ENCODE data around the gene RPIA.
"Not testable (repeated sequence)": the region's sequence is repeated elsewhere in the genome, so short reads cannot be mapped to it uniquely, and the experiment has no call there.

DNA sequence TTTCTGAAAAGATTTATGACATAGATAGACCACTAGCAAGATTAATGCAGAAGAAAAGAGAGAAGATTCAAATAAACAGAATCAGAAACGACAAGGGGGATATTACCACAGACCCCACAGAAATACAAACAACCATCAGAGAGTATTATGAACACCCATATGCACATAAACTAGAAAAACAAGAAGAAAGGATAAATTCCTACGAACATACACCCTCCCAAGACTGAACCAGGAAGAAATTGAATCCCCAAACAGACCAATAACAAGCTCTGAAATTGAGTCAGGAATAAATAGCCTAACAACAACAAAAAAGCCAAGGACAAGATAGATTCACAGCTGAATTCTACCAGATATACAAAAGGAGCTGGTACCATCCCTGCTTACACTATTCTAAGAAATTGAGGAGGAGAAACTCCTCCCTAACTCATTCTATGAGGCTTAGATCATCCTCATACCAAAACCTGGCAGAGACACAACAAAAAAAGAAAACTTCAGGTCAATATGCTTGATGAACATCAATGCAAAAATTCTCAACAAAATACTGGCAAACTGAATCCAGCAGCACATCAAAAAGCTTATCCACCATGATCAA lies 46.1 kb upstream of the RPIA start:
- TF ChIP-seq, protein P1, sequence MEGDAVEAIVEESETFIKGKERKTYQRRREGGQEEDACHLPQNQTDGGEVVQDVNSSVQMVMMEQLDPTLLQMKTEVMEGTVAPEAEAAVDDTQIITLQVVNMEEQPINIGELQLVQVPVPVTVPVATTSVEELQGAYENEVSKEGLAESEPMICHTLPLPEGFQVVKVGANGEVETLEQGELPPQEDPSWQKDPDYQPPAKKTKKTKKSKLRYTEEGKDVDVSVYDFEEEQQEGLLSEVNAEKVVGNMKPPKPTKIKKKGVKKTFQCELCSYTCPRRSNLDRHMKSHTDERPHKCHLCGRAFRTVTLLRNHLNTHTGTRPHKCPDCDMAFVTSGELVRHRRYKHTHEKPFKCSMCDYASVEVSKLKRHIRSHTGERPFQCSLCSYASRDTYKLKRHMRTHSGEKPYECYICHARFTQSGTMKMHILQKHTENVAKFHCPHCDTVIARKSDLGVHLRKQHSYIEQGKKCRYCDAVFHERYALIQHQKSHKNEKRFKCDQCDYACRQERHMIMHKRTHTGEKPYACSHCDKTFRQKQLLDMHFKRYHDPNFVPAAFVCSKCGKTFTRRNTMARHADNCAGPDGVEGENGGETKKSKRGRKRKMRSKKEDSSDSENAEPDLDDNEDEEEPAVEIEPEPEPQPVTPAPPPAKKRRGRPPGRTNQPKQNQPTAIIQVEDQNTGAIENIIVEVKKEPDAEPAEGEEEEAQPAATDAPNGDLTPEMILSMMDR (IDR thresholded peaks at IDR 0.05): not testable (repeated sequence)
- TF ChIP-seq POLR2A (IDR thresholded peaks at IDR 0.05; ENCODE audit: low read length); HDAC2 (IDR thresholded peaks at IDR 0.05); RARB (CRISPR knock-in tag; IDR thresholded peaks at IDR 0.05); CHD2 (IDR thresholded peaks at IDR 0.05; ENCODE audit: low read length, partially characterized antibody): not testable (repeated sequence)
- TF ChIP-seq, protein P2, sequence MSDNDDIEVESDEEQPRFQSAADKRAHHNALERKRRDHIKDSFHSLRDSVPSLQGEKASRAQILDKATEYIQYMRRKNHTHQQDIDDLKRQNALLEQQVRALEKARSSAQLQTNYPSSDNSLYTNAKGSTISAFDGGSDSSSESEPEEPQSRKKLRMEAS (IDR thresholded peaks at IDR 0.05): not testable (repeated sequence)

Measured in A549 (cell line).